Measurements from ENCODE around the gene LEFTY2.
"Not testable (repeated sequence)": the region's sequence is repeated elsewhere in the genome, so short reads cannot be mapped to it uniquely, and the experiment has no call there.

LEFTY2 gene

GRCh38 chr1:225899044-225899925 lies 41.7 kb downstream of the LEFTY2 start:
- DNase-seq (ENCODE audit: low read depth), result no peak

DNA sequence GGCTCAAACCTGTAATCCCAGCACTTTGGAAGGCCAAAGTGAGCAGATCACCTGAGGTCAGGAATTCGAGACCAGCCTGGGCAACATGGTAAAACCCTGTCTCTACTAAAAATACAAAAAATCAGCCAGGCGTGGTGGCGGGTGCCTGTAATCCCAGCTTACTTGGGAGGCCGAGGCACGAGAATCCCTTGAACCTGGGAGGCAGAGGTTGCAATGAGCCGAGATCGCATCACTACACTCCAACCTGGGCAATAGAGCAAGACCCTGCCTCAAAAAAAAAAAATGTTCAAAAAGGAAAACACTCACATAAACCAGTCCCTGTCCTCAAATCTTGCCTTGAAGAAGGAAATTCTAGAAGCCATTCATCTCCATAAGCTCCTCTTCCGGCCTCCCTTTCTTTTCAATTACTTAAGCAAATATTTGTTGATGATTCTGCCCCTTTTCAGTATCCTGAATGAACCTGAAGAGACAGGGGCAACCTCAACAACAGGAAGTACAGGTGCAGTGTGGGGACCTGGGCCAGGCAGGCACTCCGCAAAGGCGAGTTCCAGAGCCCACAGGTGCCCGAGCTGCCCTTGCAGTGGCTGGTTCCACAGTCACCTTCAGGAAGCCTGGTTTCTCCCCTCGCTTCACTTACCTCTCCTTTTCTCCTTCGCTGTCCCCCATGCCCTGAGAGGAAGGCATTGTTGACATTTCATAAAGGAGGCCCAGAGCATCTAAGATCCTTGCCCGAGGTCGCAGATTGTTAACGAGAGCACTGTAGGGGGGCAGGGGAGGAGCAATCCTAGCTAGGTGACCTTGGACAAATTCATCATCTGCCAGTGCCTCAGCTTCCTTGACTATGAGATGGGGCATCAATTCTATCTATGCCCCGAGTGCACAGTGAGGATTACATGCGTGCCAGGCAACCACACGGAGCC lies 43.2 kb downstream of the LEFTY2 start:
- DNase-seq (ENCODE audit: low read depth), result no peak

- DNase-seq (ENCODE audit: low read depth), result no peak
Measured at GRCh38 chr1:225896937-225897549, 44.0 kb downstream of the LEFTY2 start.

DNA sequence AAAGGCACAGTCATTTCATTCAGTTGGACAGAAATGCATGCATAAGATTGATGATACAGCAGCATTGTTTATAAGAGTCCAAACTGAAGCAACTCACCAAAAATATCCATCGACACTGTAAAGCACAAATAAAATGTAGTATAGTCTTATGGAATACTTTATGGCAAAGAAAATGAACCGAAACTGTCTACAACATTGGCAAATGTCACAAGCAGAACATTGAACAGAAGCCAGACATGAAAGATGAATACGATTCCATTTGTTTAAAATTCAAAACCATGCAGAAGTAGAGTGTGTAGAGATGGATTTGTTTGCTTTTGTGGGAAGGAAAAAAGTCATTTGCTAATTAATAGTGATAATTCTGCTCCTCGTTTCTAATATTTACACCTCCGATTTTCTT lies 44.5 kb downstream of the LEFTY2 start:
- DNase-seq (ENCODE audit: low read depth), result no peak

DNA sequence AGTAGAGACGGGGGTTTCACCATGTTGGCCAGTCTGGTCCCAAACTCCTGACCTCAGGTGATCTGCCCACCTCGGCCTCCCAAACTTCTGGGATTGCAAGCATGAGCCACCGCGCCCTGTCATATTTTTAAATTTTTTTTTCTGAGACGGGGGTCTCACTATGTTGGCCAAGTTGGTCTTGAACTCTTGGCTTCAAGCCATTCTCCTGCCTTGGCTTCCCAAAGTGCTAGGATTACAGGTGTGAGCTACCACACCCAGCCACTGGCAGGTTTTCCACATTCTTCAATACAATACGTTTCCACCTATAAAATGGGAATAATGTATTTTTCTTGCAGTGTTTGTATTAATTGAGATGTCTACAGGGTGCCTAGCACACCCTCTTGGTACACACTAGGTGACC lies 48.7 kb downstream of the LEFTY2 start:
- no peak for DNase-seq (ENCODE audit: low read depth)

DNA sequence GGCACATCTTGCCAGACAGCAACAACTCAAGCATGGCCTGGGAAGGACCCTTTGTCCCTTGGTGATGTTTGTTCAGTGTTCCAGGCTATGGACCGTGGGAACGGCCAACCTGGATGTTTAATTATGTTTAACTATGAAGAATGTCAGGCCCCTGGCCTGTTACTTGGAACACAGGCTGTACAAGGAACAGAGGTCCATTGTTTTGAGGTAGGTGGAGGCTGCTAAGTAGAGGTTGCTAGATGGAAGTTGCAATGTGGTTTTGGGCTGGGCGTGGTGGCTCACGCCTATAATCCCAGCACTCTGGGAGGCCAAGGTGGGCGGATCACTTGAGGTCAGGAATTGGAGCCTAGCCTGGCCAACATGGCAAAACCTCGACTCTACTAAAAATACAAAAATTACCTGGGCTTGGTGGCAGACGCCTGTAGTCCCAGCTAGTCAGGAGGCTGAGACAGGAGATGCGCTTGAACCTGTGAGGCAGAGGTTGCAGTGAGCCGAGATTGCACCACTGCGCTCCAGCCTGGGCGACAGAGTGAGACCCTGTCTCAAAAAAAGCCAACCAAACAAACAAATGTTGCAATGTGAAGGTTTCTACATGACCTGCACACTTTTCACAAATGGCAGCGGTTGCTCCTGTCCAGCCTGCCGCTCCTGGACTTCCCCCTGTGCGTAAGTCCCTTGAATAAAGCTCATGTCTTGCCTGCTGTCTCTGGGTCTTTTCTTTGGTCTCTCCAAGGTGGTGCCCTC lies 49.6 kb downstream of the LEFTY2 start:
- DNase-seq (ENCODE audit: low read depth), result no peak

DNA sequence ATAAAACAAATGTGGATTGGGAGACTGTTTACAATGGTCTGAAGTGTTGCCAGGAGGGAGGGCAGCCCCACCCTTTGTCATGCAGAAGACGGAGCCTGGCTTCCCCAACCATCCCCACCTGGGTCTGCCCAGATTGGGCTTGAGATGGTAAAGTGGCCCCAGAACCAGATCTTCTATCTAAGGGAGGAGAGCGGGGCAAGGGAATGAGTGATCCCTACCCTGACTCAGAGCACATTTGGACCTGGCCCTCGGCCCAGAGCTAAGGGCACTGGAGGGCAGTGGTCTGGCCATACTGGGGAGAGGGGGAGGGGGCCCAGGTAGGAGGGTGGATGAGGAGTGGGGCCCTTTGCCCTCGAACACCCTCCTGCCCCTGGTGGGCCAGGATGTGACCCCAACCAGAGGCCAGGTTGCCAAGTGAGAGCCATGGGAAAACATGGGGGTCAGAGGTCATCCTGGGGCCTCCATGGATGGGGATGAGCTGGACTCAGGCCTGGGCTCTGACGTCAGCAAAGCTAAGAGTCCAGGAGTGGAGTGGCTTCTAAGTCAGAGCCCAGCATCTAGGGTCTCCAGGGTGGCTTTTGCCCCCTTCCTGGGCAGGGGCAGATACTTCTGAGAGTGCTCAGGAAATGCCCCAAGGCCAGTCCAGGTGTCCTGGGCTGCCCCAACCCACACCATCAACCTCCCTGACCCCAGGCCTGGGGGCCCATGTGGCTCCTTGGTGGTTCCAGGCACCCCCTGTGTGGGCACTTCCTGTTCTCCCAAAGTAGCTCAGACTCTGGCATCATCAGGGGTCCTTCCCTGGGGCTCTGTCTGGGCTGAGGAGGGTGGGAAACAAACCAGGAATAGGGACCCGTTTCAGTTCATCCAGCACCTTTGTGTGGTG lies 50.4 kb downstream of the LEFTY2 start:
- no peak for DNase-seq (ENCODE audit: low read depth)

DNA sequence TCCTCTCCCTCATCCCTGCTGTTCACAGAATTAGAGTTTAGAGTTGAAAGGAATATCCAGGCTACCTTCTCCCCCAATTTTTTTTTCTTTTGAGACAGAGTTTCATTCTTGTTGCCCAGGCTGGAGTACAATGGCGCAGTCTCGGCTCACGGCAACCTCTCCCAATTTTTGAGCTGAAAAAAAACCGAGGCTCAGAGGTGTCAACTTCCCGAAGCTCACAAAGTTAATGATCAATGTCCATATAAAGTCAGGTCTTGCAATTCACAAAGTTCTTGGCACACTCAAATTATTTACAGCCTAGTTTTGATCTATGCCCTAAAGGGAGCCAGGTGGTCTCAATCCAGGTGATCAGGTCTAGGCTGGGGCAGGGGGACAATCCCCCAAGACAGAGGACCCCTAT lies 51.3 kb downstream of the LEFTY2 start:
- DNase-seq (ENCODE audit: low read depth), result no peak

- no peak for DNase-seq (ENCODE audit: low read depth)
Measured at GRCh38 chr1:225888898-225889601, 52.0 kb downstream of the LEFTY2 start, which contains the start of gene LEFTY1. TSS of gene LEFTY1 (minus strand) at chr1:225889146. CDS start at chr1:225889066, 80 bp downstream.

GRCh38 chr1:225888289-225888897 lies 52.6 kb downstream of the LEFTY2 start:
- DNase-seq (ENCODE audit: low read depth), result no peak

GRCh38 chr1:225887554-225888288 lies 53.3 kb downstream of the LEFTY2 start:
- not testable (repeated sequence) for DNase-seq (ENCODE audit: low read depth)

- DNase-seq (ENCODE audit: low read depth), result no peak
Measured at GRCh38 chr1:225887030-225887314, 54.0 kb downstream of the LEFTY2 start.
